GM19240 (cell line): ENCODE data around the gene CNTROB.

ENCODE experiments used
- DNase-seq: peaks from one replicate; pipeline ENCODE4 v3.0.0; 2011; ENCODE audit warnings: low spot score; ENCODE audit not compliant: insufficient read length

CNTROB gene

DNA sequence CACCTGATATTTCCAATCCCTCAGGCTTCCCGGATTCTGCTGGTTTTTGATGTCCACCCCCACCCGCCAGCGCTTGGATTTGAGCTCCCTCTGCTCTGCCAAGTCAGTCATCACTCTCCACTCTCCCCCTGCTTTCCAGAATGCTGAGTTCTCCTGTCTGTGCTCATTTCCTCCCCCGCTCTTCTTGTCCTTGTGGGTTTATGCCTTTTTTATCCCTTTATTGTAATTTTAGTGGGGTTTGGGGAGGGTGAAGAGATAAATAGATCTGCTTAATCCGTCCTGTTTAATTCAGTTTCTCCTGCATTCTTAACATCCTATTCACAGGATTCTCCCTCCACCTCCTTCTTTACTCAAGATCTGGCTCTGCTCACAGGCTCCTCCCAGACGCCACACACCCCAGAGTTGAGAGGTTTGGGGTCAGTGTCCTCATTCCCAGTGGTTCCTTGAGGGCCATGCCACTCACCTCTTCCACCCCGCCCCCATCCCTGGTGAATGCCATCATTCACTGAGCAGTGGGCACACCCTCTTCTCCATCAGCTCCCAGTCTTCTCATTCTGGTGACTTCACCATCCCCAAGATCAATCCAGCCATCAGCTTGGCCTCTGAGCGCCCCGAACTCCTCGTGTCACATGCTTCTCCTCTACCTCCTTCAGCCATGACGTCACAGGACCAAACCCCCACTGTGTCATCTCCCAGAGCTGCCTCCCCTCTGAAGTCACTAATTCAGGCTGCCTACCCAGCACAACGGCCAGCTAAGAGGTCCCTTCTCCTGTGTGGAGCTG lies 55.3 kb downstream of the CNTROB start:
- DNase-seq: no peak

GRCh38 chr17:7988750-7989178 lies 56.8 kb downstream of the CNTROB start:
- DNase-seq: no peak

GRCh38 chr17:7989781-7990655 lies 58.0 kb downstream of the CNTROB start:
- peak; percentile 67 for DNase-seq

DNA sequence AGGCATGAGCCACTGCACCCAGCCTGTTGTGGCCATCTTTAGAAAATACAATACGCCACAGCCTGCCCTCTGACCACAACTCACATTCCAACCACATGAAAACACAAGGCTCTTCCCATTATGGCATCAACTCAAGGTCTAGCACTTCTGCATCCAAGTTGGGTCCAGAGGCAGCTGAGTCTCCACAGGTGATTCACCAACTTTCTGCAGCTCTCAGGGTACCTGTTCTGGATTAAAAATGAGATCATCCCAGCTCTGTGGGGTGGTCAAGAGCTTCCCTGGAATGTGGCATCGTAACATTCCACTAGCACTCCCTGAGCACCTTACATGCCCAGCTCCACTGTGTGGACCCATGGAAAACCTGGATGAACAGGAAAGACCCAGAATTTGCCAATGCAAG lies 60.5 kb downstream of the CNTROB start:
- no peak for DNase-seq

DNA sequence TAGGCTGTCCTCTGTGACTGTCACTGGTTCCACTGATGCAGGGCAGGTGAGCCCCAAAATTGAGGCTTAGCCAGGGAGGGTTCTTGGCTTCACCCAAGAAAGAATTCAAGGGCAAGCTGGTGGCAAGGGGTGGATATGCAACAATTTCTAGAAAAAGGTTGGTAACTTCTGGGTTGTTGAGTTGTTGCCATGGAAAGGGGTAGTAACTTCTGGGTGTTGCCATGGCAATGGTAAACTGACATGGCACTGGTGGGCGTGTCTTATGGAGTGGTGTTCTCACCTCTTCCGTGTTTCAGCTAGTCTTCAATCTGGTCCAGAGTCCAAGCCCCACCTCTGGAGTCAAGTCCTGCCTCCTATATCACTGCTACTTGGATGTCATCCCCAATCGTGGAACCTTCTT lies 60.9 kb downstream of the CNTROB start:
- no peak for DNase-seq

- DNase-seq: no peak
Measured at GRCh38 chr17:7993972-7994589, 62.1 kb downstream of the CNTROB start.

DNA sequence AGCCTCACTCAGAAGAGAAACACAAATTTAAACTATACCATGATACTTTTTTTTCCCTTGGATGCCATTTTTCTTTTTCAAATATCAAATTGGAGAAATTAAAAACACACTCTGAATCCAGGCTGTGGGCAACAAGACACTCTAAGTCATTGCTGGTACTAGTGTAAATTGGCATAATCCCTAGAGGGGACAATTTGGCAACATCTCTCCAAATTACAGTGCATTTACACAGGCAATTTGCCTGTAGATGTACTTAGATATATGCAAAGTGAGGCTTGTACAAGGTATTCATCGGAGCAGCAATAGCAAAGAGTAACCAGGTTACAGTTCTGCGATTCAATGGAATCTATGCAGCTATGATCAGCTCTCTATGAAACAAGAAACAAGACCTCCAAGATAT lies 63.7 kb downstream of the CNTROB start:
- DNase-seq: no peak

- DNase-seq: no peak
Measured at GRCh38 chr17:7997186-7997585, 65.2 kb downstream of the CNTROB start.
